BE2C (cell line): ENCODE data around the gene ZNF154.

Experiments
- DNase-seq: peaks from one replicate; pipeline ENCODE4 v3.0.0-alpha.2; 2020
- H3K27me3 ChIP-seq: fragments of 250-450 bp; sonication (Bioruptor Pico); 2 replicates; pipeline ENCODE4 v1.5.1; 2020; ENCODE audit warnings: mild to moderate bottlenecking
- H3K36me3 ChIP-seq: fragments of 250-450 bp; sonication (Bioruptor Pico); 2 replicates; pipeline ENCODE4 v1.5.1; 2020; ENCODE audit warnings: mild to moderate bottlenecking
- H3K4me1 ChIP-seq: fragments of 250-450 bp; sonication (Bioruptor Pico); 2 replicates; pipeline ENCODE4 v1.5.1; 2020
- H3K4me3 ChIP-seq: 2 replicates; pipeline ENCODE4 v1.5.1; 2011; ENCODE audit warnings: low read depth, low read length
- H3K9me3 ChIP-seq: fragments of 250-450 bp; sonication (Bioruptor Pico); 2 replicates; pipeline ENCODE4 v1.5.1; 2020
- CTCF ChIP-seq: IDR thresholded peaks from 2 replicates; pipeline ENCODE4 v1.5.1; 2012; ENCODE audit warnings: mild to moderate bottlenecking, low read depth, low read length

Gene ZNF154

DNA sequence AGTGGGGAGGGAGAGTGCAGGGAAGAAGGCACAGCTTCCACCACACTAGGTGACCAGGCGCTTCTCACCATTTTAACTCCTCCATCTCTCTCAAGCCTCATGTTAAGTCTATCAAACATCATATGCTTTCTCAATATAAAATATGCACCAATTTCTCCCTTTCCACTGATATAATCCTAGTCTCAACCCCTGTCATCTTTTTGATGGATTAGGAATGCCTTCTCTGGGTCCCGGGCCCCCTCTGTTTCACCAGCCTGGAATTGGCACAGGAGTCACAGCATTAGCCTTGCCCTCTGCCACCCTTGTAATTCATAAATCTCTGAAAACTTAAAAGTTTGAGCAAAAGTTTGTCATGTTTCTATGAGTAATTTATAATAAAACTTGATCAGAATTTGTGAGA, 40.4 kb downstream of the ZNF154 start, which contains the start of gene ZSCAN4:
Gene ZSCAN4, plus strand, starts transcription at position 301 of the 400 bp plus-strand sequence. CDS start 7,211 bp downstream, outside the sequence.
- no peak for TF ChIP-seq CTCF
- no peak within 1 kb of the TSS for H3K4me3 ChIP-seq
- H3K4me1 ChIP-seq: no peaks in the 10 kb centered on the region
- H3K27me3 ChIP-seq: peaks cover 3% of the 10 kb centered on the region; the same call in 1 of the 2 replicates
- no peaks in the 10 kb centered on the region for H3K36me3 ChIP-seq
- H3K9me3 ChIP-seq: no peaks in the 10 kb centered on the region
- no peak for DNase-seq

GRCh38 chr19:57667228-57667627, 41.8 kb downstream of the ZNF154 start:
- TF ChIP-seq CTCF: no peak
- Histone ChIP-seq H3K4me3 (no peak overlapping the region), H3K36me3 (no peaks in the 10 kb centered on the region), H3K4me1 (no peaks in the 10 kb centered on the region), H3K9me3 (no peaks in the 10 kb centered on the region), H3K27me3 (peaks cover 3% of the 10 kb centered on the region; the same call in 1 of the 2 replicates)
- DNase-seq: no peak

- Histone ChIP-seq H3K27me3 (peaks cover 6% of the 10 kb centered on the region), H3K4me1 (no peaks in the 10 kb centered on the region), H3K4me3 (no peak overlapping the region), H3K36me3 (no peaks in the 10 kb centered on the region), H3K9me3 (no peaks in the 10 kb centered on the region)
- no peak for TF ChIP-seq CTCF
- no peak for DNase-seq
These were observed 43.7 kb downstream of the ZNF154 start for GRCh38 chr19:57665261-57665806.

GRCh38 chr19:57664269-57665127, 44.5 kb downstream of the ZNF154 start:
- peak; percentile 76 for DNase-seq
- peak overlapping the region; percentile 60 for H3K4me3 ChIP-seq

DNA sequence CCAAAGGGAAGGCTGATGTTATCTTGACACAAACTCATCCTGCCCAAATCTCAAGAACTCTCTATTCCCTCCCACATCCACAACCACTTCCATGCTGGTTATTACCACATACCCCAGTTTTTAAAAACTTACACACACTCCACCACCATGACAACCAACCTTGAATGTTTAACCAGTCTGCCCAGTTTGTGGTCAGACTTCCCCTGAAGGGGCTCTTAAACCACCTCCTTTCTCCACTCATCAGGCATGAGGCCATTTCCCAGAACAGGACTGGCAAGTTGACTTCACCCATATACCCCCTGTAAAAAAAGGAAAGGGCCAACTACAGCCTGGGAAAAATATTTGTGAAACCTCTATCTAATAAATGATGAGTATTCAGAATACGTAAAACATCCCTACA, 52.7 kb downstream of the ZNF154 start:
- Histone ChIP-seq H3K27me3 (peaks cover 14% of the 10 kb centered on the region), H3K36me3 (no peaks in the 10 kb centered on the region), H3K9me3 (no peaks in the 10 kb centered on the region; the same call in 1 of the 2 replicates), H3K4me3 (no peak overlapping the region), H3K4me1 (no peaks in the 10 kb centered on the region)
- TF ChIP-seq CTCF: no peak
- DNase-seq: no peak

More at GRCh38 chr19:57664269-57665127, 44.5 kb downstream of the ZNF154 start:
- Histone ChIP-seq H3K4me1 (no peaks in the 10 kb centered on the region), H3K27me3 (peaks cover 13% of the 10 kb centered on the region), H3K9me3 (no peaks in the 10 kb centered on the region), H3K36me3 (no peaks in the 10 kb centered on the region)
- no peak for TF ChIP-seq CTCF

DNA sequence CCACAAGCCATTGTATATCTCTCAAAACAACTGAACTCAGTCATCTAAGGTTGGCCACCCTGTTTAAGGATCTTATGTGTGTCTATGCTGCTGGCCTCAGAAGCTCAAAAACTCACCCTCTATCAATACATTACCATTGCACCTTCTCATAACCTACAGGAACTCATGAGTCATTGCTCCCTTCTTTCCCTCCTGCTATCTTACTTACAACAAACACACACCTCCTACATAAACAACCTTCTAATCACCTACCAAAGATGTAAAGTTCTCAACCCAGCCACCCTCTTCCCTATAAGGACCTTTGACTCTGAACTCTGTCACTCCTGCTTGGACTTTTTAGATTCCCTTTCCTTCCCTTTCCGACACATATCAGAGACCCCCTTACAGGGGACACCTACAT, 53.6 kb downstream of the ZNF154 start:
- Histone ChIP-seq H3K4me3 (no peak overlapping the region), H3K27me3 (peaks cover 11% of the 10 kb centered on the region; the same call in 1 of the 2 replicates), H3K36me3 (no peaks in the 10 kb centered on the region), H3K9me3 (no peaks in the 10 kb centered on the region; the same call in 1 of the 2 replicates), H3K4me1 (no peaks in the 10 kb centered on the region)
- TF ChIP-seq CTCF: no peak
- DNase-seq: no peak
